ENCODE results near the gene RBBP6.
"Not testable (repeated sequence)": the region's sequence is repeated elsewhere in the genome, so short reads cannot be mapped to it uniquely, and the experiment has no call there.

The RBBP6 gene

GRCh38 chr16:24574515-24575485, 35.4 kb downstream of the RBBP6 start:
- H3K4me3 Mint-ChIP-seq; DNase-seq (ENCODE audit: low spot score in 2 of 2); ATAC-seq; H3K4me1 Mint-ChIP-seq; H3K27ac Mint-ChIP-seq: not testable (repeated sequence)
- Mint-ChIP-seq H3K9me3 (peaks cover 13% of the 10 kb centered on the region), H3K36me3 (peaks cover 26% of the 10 kb centered on the region)

GRCh38 chr16:24575791-24576190, 36.4 kb downstream of the RBBP6 start:
- DNase-seq (ENCODE audit: low spot score in 2 of 2); ATAC-seq; H3K27ac Mint-ChIP-seq; H3K4me3 Mint-ChIP-seq; H3K4me1 Mint-ChIP-seq: not testable (repeated sequence)
- H3K36me3 Mint-ChIP-seq = peaks cover 16% of the 10 kb centered on the region
- H3K9me3 Mint-ChIP-seq = peaks cover 13% of the 10 kb centered on the region

- ATAC-seq (no peak), DNase-seq (ENCODE audit: low spot score in 2 of 2) (no peak)
- Mint-ChIP-seq H3K27ac (no peak overlapping the region), H3K36me3 (peaks cover 3% of the 10 kb centered on the region), H3K4me3 (no peak overlapping the region), H3K4me1 (no peaks in the 10 kb centered on the region), H3K9me3 (peaks cover 3% of the 10 kb centered on the region)
Observed at GRCh38 chr16:24577167-24577566, 37.8 kb downstream of the RBBP6 start.

- DNase-seq (ENCODE audit: low spot score in 2 of 2) (no peak), ATAC-seq (no peak)
- Mint-ChIP-seq H3K27ac (no peak overlapping the region), H3K9me3 (no peaks in the 10 kb centered on the region), H3K4me1 (peaks cover 5% of the 10 kb centered on the region), H3K36me3 (no peaks in the 10 kb centered on the region), H3K4me3 (no peak overlapping the region)
Observed at GRCh38 chr16:24580665-24581064, 41.3 kb downstream of the RBBP6 start.

GRCh38 chr16:24583494-24583893, 44.1 kb downstream of the RBBP6 start:
- ATAC-seq (no peak), DNase-seq (ENCODE audit: low spot score in 2 of 2) (no peak)
- Mint-ChIP-seq H3K4me1 (peaks cover 11% of the 10 kb centered on the region), H3K27ac (no peak overlapping the region), H3K4me3 (no peak overlapping the region), H3K9me3 (no peaks in the 10 kb centered on the region), H3K36me3 (no peaks in the 10 kb centered on the region)

- Mint-ChIP-seq H3K36me3 (no peaks in the 10 kb centered on the region), H3K27ac (no peak overlapping the region), H3K9me3 (no peaks in the 10 kb centered on the region), H3K4me3 (no peak overlapping the region), H3K4me1 (peaks cover 11% of the 10 kb centered on the region)
- DNase-seq (ENCODE audit: low spot score in 2 of 2) (no peak), ATAC-seq (no peak)
Observed at GRCh38 chr16:24589997-24590396, 50.6 kb downstream of the RBBP6 start.

GRCh38 chr16:24598777-24599437, 59.5 kb downstream of the RBBP6 start:
- no peak overlapping the region for H3K4me3 Mint-ChIP-seq
- no peaks in the 10 kb centered on the region for H3K9me3 Mint-ChIP-seq
- DNase-seq (ENCODE audit: low spot score in 2 of 2) (no peak), ATAC-seq (no peak)
- no peaks in the 10 kb centered on the region for H3K36me3 Mint-ChIP-seq
- no peak overlapping the region for H3K27ac Mint-ChIP-seq
- no peaks in the 10 kb centered on the region for H3K4me1 Mint-ChIP-seq

GRCh38 chr16:24609417-24609739, 70.0 kb downstream of the RBBP6 start:
- Mint-ChIP-seq H3K4me3 (peak overlapping the region; percentile 15), H3K9me3 (no peaks in the 10 kb centered on the region), H3K27ac (no peak overlapping the region), H3K4me1 (peaks cover 19% of the 10 kb centered on the region), H3K36me3 (no peaks in the 10 kb centered on the region)
- no peak for DNase-seq (ENCODE audit: low spot score in 2 of 2)
- ATAC-seq = no peak

GRCh38 chr16:24609740-24610415, 70.5 kb downstream of the RBBP6 start:
- ATAC-seq = no peak
- Mint-ChIP-seq H3K27ac (no peak overlapping the region), H3K4me1 (peaks cover 19% of the 10 kb centered on the region), H3K36me3 (no peaks in the 10 kb centered on the region), H3K4me3 (peak overlapping the region; percentile 15), H3K9me3 (no peaks in the 10 kb centered on the region)
- no peak for DNase-seq (ENCODE audit: low spot score in 2 of 2)

GRCh38 chr16:24610416-24610755, 71.0 kb downstream of the RBBP6 start:
- Mint-ChIP-seq H3K4me3 (peak overlapping the region; percentile 15), H3K9me3 (no peaks in the 10 kb centered on the region), H3K4me1 (peaks cover 19% of the 10 kb centered on the region), H3K36me3 (no peaks in the 10 kb centered on the region), H3K27ac (no peak overlapping the region)
- ATAC-seq (no peak), DNase-seq (ENCODE audit: low spot score in 2 of 2) (no peak)

GRCh38 chr16:24611310-24611709, 71.9 kb downstream of the RBBP6 start:
- Mint-ChIP-seq H3K36me3 (no peaks in the 10 kb centered on the region), H3K27ac (no peak overlapping the region), H3K4me1 (peaks cover 19% of the 10 kb centered on the region), H3K9me3 (no peaks in the 10 kb centered on the region), H3K4me3 (no peak overlapping the region)
- ATAC-seq (no peak), DNase-seq (ENCODE audit: low spot score in 2 of 2) (no peak)

- ATAC-seq (no peak), DNase-seq (ENCODE audit: low spot score in 2 of 2) (no peak)
- H3K36me3 Mint-ChIP-seq = no peaks in the 10 kb centered on the region
- H3K4me3 Mint-ChIP-seq = no peak overlapping the region
- H3K27ac Mint-ChIP-seq = no peak overlapping the region
- H3K4me1 Mint-ChIP-seq = peaks cover 19% of the 10 kb centered on the region
- H3K9me3 Mint-ChIP-seq = no peaks in the 10 kb centered on the region
Observed at GRCh38 chr16:24612656-24613055, 73.3 kb downstream of the RBBP6 start.

GRCh38 chr16:24613267-24613666, 73.9 kb downstream of the RBBP6 start:
- H3K36me3 Mint-ChIP-seq; H3K4me3 Mint-ChIP-seq; H3K9me3 Mint-ChIP-seq; ATAC-seq; DNase-seq (ENCODE audit: low spot score in 2 of 2); H3K27ac Mint-ChIP-seq: not testable (repeated sequence)
- peaks cover 19% of the 10 kb centered on the region for H3K4me1 Mint-ChIP-seq

- no peak for DNase-seq (ENCODE audit: low spot score in 2 of 2)
- no peaks in the 10 kb centered on the region for H3K36me3 Mint-ChIP-seq
- ATAC-seq = no peak
- no peak overlapping the region for H3K27ac Mint-ChIP-seq
- H3K9me3 Mint-ChIP-seq = no peaks in the 10 kb centered on the region
- H3K4me3 Mint-ChIP-seq = no peak overlapping the region
- no peaks in the 10 kb centered on the region for H3K4me1 Mint-ChIP-seq
Observed at GRCh38 chr16:24617502-24617901, 78.1 kb downstream of the RBBP6 start.
